Skeletal muscle tissue (tissue), 4 donors: ENCODE data around the gene GRIA1. TPM values are rescaled to one million over a fixed set of nuclear protein-coding genes. Genes with fewer than 3 reads are reported as not detected.

ENCODE experiments used
- H3K27ac ChIP-seq: one replicate; pipeline ENCODE4 v1.7.0; 2013; ENCODE audit warnings: mild to moderate bottlenecking, low read depth, low read length, inconsistent platforms
- H3K27me3 ChIP-seq, 3 donors: one replicate each; pipeline ENCODE4 v1.7.0; 2013; ENCODE audit warnings: low read length in 3 of 3; ENCODE audit not compliant: control insufficient read depth in 3 of 3, insufficient read depth in 3 of 3
- H3K36me3 ChIP-seq, 3 donors: one replicate each; pipeline ENCODE4 v1.7.0; 2013; ENCODE audit warnings: low read length in 3 of 3; ENCODE audit not compliant: control insufficient read depth in 3 of 3, insufficient read depth in 3 of 3
- H3K4me1 ChIP-seq, 3 donors: one replicate each; pipeline ENCODE4 v1.7.0; 2013; ENCODE audit warnings: low read length in 3 of 3, mild to moderate bottlenecking in 3 of 3; ENCODE audit not compliant: control insufficient read depth in 3 of 3, insufficient read depth in 3 of 3
- H3K4me3 ChIP-seq, 3 donors: one replicate each; pipeline ENCODE4 v1.7.0; 2013; ENCODE audit warnings: low read length in 3 of 3
- H3K9ac ChIP-seq, 3 donors: one replicate each; pipeline ENCODE4 v1.7.0; 2013; ENCODE audit warnings: low read length in 3 of 3, mild to moderate bottlenecking in 3 of 3, moderate library complexity in 2 of 3, low read depth in 1 of 3
- H3K9me3 ChIP-seq, 3 donors: one replicate each; pipeline ENCODE4 v1.7.0; 2013; ENCODE audit warnings: low read length in 3 of 3; ENCODE audit not compliant: control insufficient read depth in 3 of 3
- total RNA-seq: library from RNA; depleted of rRNA; stranded (reverse); fragments of >200 nt; gene quantifications from one replicate; pipeline ENCODE4 v1.2.3, GENCODE V29; 2014
- donor health status: Osteomylitis.

Gene GRIA1
- 1.0 TPM for total RNA-seq

DNA sequence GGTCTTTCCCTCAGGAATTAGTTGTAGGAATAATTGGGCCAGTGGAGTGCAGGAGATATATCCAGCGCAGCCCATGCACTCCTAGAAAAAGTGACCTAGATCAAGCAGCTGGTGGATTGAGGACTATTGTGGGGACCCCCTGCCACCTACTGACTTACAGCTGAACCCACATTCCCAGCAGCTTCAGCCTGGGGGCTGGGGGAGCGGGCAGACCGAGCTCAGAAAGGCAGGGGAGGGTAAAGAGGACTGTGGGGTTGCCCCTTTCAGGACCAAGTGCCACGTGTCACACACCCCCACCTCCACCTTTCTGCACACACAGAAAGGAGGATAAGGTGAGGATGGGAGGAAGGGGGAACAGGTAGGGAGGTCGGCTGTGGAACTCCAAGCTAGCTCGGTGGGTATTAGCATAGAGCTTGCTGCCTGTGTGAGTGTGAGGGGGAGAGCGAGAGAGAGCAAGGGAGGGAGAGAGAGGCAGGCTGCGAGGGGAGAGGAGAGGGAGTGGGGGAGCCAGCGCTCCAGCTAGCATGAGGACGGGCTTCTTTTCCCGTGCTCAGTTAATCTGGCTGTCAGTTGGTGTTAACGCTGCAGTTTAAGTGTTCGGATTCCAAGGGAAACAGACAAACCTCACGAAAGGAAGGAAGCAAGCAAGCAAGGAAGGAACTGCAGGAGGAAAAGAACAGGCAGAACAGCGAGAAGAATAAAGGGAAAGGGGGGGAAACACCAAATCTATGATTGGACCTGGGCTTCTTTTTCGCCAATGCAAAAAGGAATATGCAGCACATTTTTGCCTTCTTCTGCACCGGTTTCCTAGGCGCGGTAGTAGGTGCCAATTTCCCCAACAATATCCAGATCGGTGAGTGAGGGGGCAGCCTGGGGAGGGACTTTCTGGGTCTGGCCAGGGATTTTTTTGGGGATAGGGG, at the start of gene GRIA1:
GRIA1 (plus strand) TSS at position 553 of the 920 bp plus-strand sequence.
- peaks cover 0 to 6% (median 2%) of the 10 kb centered on the region in 3 donors for H3K4me1 ChIP-seq
- H3K27ac ChIP-seq: no peak within 1 kb of the TSS
- H3K9me3 ChIP-seq: no peaks in the 10 kb centered on the region
- H3K9ac ChIP-seq: no peak within 1 kb of the TSS
- peaks cover 13 to 29% (median 14%) of the 10 kb centered on the region in 3 donors for H3K27me3 ChIP-seq
- H3K36me3 ChIP-seq: no peaks in the 10 kb centered on the region
- peak within 1 kb of the TSS in 2 of 3 donors; percentile 21 to 49 for H3K4me3 ChIP-seq

- Histone ChIP-seq H3K9ac (no peak overlapping the region), H3K9me3 (no peaks in the 10 kb centered on the region), H3K4me3 (no peak overlapping the region), H3K27me3 (no peaks in the 10 kb centered on the region), H3K4me1 (peaks cover 0 to 4% (median 0%) of the 10 kb centered on the region in 3 donors), H3K27ac (no peak overlapping the region), H3K36me3 (no peaks in the 10 kb centered on the region)
Measured at GRCh38 chr5:153445875-153446579, 44.4 kb upstream of the GRIA1 start.

GRCh38 chr5:153447534-153447933, 42.9 kb upstream of the GRIA1 start:
- Histone ChIP-seq H3K9ac (no peak overlapping the region), H3K9me3 (no peaks in the 10 kb centered on the region), H3K27me3 (no peaks in the 10 kb centered on the region), H3K4me3 (no peak overlapping the region), H3K36me3 (no peaks in the 10 kb centered on the region), H3K4me1 (peaks cover 0 to 4% (median 0%) of the 10 kb centered on the region in 3 donors), H3K27ac (no peak overlapping the region)

DNA sequence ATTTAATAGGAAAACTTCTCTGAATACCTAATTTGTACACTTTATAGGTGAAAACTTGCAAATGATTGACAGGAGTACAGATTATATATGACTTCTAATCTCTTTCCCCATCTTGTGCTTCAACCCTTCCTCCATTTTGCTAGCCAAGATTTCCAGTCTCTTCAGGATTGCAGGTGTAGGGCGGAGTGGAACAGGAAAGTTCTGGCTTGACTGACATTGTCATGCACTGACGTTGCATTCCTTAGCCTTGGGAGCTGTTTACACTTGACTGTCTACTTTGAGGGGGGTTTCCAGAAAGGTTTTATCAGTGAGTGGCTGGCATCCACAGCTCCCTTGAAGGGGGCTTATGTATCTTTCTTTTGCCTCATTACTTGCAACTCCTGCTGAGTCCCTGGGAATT, 34.1 kb upstream of the GRIA1 start:
- H3K9ac ChIP-seq: no peak overlapping the region
- no peaks in the 10 kb centered on the region for H3K9me3 ChIP-seq
- no peaks in the 10 kb centered on the region for H3K36me3 ChIP-seq
- no peak overlapping the region for H3K4me3 ChIP-seq
- H3K27me3 ChIP-seq: no peaks in the 10 kb centered on the region
- no peaks in the 10 kb centered on the region for H3K4me1 ChIP-seq
- H3K27ac ChIP-seq: no peak overlapping the region

DNA sequence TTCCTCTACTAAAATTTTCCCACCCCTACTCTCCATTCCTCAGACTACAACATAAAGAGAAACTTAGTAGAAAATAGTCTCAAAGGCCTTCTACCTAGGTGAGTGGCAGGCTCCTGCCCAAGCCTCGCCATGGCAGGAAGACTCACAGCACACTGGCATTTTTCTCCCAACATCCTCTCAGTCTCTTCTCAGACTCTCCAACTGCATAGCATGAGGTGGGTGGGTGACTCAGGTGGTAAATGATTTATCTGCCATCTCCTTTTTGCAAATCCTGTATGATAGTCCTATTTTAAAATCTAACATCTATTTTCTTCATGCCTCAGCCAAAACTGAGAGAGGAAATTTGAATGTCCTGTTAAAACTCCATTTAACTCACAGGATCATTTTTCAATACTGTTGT, 33.5 kb upstream of the GRIA1 start:
- Histone ChIP-seq H3K27ac (no peak overlapping the region), H3K36me3 (no peaks in the 10 kb centered on the region), H3K4me1 (no peaks in the 10 kb centered on the region), H3K9ac (no peak overlapping the region), H3K9me3 (no peaks in the 10 kb centered on the region), H3K4me3 (no peak overlapping the region), H3K27me3 (no peaks in the 10 kb centered on the region)

GRCh38 chr5:153458268-153458667, 32.2 kb upstream of the GRIA1 start:
- H3K9me3 ChIP-seq: no peaks in the 10 kb centered on the region
- no peak overlapping the region for H3K4me3 ChIP-seq
- H3K4me1 ChIP-seq: no peaks in the 10 kb centered on the region
- no peaks in the 10 kb centered on the region for H3K27me3 ChIP-seq
- H3K36me3 ChIP-seq: no peaks in the 10 kb centered on the region
- no peak overlapping the region for H3K9ac ChIP-seq
- H3K27ac ChIP-seq: no peak overlapping the region

DNA sequence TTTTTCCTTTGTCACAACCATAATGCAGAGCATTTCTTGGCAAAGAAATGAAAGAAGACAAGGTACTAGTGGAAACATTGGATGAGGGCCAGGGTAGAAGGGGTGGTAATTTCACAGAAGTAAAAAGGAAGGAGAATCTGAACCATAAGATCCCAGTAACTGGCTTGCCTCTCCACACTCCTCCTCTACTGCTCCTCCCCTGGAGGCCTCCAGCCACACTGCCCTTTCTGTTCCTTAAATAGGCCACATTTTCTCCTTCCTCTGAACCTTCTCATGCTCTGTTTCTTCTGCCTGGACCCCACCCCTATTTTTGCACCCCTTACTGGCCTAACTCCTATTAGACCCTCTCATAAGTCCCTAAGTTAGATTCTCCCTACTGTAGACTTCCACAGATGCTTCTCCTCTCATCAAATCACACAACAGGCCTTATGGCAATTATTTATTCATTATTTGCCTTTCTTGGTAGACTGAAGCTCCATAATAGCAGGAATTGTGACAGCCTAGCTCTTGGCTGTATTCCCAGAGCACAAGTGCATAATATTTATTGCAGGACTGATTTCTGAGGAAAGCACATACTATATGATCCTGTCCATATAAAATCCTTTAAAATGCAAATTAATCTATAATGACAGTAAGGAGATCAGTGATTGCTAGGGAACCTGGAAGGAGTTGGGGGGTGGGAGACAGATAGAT, 31.3 kb upstream of the GRIA1 start:
- no peaks in the 10 kb centered on the region for H3K27me3 ChIP-seq

DNA sequence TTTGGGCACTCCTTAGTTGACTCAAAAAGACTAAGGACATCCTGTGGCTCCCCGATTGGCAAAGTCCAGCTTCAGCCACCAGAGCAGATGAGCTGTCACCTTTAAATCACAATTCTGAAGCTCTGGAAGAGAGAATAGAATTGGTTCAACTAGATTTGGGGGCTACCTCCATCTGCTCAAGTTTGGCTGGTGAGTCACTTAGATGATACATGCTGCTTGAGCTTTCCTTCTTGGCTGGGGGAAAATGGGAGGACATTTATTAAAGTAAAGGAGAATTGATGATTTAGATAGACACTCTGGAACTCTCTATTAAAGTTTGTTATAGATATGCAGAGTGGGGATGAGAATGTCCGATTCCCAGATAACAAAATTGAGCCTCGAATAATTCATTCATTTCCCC, 30.0 kb upstream of the GRIA1 start:
- no peak overlapping the region for H3K9ac ChIP-seq
- H3K27me3 ChIP-seq: no peaks in the 10 kb centered on the region
- H3K27ac ChIP-seq: no peak overlapping the region
- no peaks in the 10 kb centered on the region for H3K36me3 ChIP-seq
- H3K4me3 ChIP-seq: no peak overlapping the region
- no peaks in the 10 kb centered on the region for H3K4me1 ChIP-seq
- no peaks in the 10 kb centered on the region for H3K9me3 ChIP-seq

More for the DNA sequence above, 31.3 kb upstream of the GRIA1 start:
- no peak overlapping the region for H3K27ac ChIP-seq
- no peak overlapping the region for H3K9ac ChIP-seq
- no peak overlapping the region for H3K4me3 ChIP-seq
- H3K4me1 ChIP-seq: no peaks in the 10 kb centered on the region
- H3K36me3 ChIP-seq: no peaks in the 10 kb centered on the region
- no peaks in the 10 kb centered on the region for H3K9me3 ChIP-seq

- Histone ChIP-seq H3K9ac (no peak overlapping the region), H3K4me1 (no peaks in the 10 kb centered on the region), H3K36me3 (no peaks in the 10 kb centered on the region), H3K9me3 (no peaks in the 10 kb centered on the region), H3K27ac (no peak overlapping the region), H3K4me3 (no peak overlapping the region), H3K27me3 (no peaks in the 10 kb centered on the region)
Measured at GRCh38 chr5:153461341-153461740, 29.1 kb upstream of the GRIA1 start.
